Lung (tissue), 12 donors: ENCODE measurements around the gene NTRK3. TPM values are rescaled to one million over a fixed set of nuclear protein-coding genes. Genes with fewer than 3 reads are reported as not detected.
A peak's percentile ranks its signal among the peaks of the same experiment; 100 is the strongest.

ENCODE experiments used
- ATAC-seq: fragments of 200-7000 bp; cut with Tn5 transposase; one replicate; pipeline ENCODE4 v1.9.1; 2020; ENCODE audit warnings: moderate number of reproducible peaks; ENCODE audit not compliant: insufficient read depth, low FRiP score
- DNase-seq, 3 donors: peaks; one replicate each; pipeline ENCODE4 v3.0.0-alpha.2; 2013 to 2017
- H3K27ac ChIP-seq, 2 donors: one replicate each; pipeline ENCODE4 v1.5.1; 2013; ENCODE audit warnings: mild to moderate bottlenecking in 2 of 2, moderate library complexity in 2 of 2, control low read depth in 1 of 2, inconsistent platforms in 1 of 2, low read depth in 1 of 2, low read length in 1 of 2
- H3K27me3 ChIP-seq, 3 donors: one replicate each; pipeline ENCODE4 v1.5.1; 2013; ENCODE audit warnings: low read length in 2 of 3; ENCODE audit not compliant: control insufficient read depth in 3 of 3, insufficient read depth in 3 of 3
- H3K36me3 ChIP-seq, 4 donors: one replicate each; pipeline ENCODE4 v1.5.1; 2013; ENCODE audit warnings: low read length in 4 of 4, mild to moderate bottlenecking in 1 of 4, moderate library complexity in 1 of 4; ENCODE audit not compliant: control insufficient read depth in 4 of 4, insufficient read depth in 4 of 4
- H3K4me1 ChIP-seq, 5 donors: one replicate each; pipeline ENCODE4 v1.5.1; 2013; ENCODE audit warnings: low read length in 5 of 5, mild to moderate bottlenecking in 2 of 5, moderate library complexity in 1 of 5; ENCODE audit not compliant: control insufficient read depth in 5 of 5, insufficient read depth in 5 of 5
- H3K4me3 ChIP-seq: one replicate; pipeline ENCODE4 v1.5.1; 2013; ENCODE audit warnings: mild to moderate bottlenecking, control low read depth, moderate library complexity
- H3K9ac ChIP-seq, 2 donors: one replicate each; pipeline ENCODE4 v1.5.1; 2013; ENCODE audit warnings: low read length in 2 of 2, control low read depth in 1 of 2; ENCODE audit not compliant: insufficient read depth in 1 of 2
- H3K9me3 ChIP-seq, 4 donors: one replicate each; pipeline ENCODE4 v1.5.1; 2013; ENCODE audit warnings: low read length in 3 of 4, mild to moderate bottlenecking in 1 of 4, moderate library complexity in 1 of 4; ENCODE audit not compliant: control insufficient read depth in 4 of 4, insufficient read depth in 3 of 4
- WGBS, 2 donors: extraction: QIAGEN DNeasy Blood & Tissue Kit; methylation state at CpG; one replicate each; pipeline ENCODE4 v1.1.7; 2013; 5-methylcytosine and 5-hydroxymethylcytosine counted together
- polyA plus RNA-seq, 2 donors: library from polyadenylated mRNA; stranded (reverse); fragments of 200-250 nt; gene quantifications; one replicate each; pipeline ENCODE4 v1.2.1, GENCODE V29; 2013
- total RNA-seq, 2 donors: library from RNA; depleted of rRNA in 1 of 2; stranded (reverse); fragments of >200 nt in 1 of 2; gene quantifications; one replicate each; pipeline ENCODE4 v1.2.1, GENCODE V29; 2014 to 2021
- TF ChIP-seq, protein P1 (sequence below): IDR thresholded peaks from 2 replicates; pipeline ENCODE4 v1.5.1; 2012; ENCODE audit warnings: mild to moderate bottlenecking; ENCODE audit errors: control extremely low read depth, extremely low read depth
- donor health status: control.
- donor health status: control.
- donor health status: Bipolar disorder and iron deficiency.
- donor health status: healthy.
- donor health status: DM: yes; HTN: yes; CAD: no.

NTRK3 gene
- total and polyA plus RNA-seq, 4 donors: 0.44 to 11.0 (median 4.2) TPM

DNA sequence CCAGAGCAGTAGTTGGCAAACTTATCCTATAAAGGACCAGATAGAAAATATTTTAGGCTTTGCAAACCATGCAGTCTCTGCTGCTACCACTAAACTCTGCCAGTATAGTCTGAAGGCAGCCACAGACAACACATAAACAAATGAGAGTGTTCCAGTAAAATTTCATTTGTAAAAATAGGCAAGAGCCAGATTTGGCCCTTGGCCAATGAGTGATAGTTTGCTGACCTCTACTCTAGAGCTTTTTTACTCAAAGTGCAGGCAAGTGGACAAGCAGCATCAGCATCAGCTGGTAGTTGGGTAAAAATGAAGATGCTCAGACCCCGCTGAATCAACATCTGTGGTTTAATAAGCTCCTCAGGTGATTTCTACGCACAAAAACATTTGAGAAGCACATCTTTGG lies 269.8 kb downstream of the NTRK3 start:
- Histone ChIP-seq H3K4me3 (no peak overlapping the region), H3K27ac (no peak overlapping the region), H3K36me3 (no peaks in the 10 kb centered on the region), H3K4me1 (peaks cover 0 to 13% (median 0%) of the 10 kb centered on the region in 5 donors), H3K27me3 (peaks cover 0 to 3% (median 0%) of the 10 kb centered on the region in 3 donors), H3K9me3 (no peaks in the 10 kb centered on the region), H3K9ac (no peak overlapping the region)
- ATAC-seq: no peak
- DNase-seq: peak in 2 of 3 donors; percentile 40 to 59
- TF ChIP-seq, protein P1, sequence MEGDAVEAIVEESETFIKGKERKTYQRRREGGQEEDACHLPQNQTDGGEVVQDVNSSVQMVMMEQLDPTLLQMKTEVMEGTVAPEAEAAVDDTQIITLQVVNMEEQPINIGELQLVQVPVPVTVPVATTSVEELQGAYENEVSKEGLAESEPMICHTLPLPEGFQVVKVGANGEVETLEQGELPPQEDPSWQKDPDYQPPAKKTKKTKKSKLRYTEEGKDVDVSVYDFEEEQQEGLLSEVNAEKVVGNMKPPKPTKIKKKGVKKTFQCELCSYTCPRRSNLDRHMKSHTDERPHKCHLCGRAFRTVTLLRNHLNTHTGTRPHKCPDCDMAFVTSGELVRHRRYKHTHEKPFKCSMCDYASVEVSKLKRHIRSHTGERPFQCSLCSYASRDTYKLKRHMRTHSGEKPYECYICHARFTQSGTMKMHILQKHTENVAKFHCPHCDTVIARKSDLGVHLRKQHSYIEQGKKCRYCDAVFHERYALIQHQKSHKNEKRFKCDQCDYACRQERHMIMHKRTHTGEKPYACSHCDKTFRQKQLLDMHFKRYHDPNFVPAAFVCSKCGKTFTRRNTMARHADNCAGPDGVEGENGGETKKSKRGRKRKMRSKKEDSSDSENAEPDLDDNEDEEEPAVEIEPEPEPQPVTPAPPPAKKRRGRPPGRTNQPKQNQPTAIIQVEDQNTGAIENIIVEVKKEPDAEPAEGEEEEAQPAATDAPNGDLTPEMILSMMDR: no peak
- WGBS, 2 donors: 88 to 98% methylated on average over 2 of the region's 2 CpGs

DNA sequence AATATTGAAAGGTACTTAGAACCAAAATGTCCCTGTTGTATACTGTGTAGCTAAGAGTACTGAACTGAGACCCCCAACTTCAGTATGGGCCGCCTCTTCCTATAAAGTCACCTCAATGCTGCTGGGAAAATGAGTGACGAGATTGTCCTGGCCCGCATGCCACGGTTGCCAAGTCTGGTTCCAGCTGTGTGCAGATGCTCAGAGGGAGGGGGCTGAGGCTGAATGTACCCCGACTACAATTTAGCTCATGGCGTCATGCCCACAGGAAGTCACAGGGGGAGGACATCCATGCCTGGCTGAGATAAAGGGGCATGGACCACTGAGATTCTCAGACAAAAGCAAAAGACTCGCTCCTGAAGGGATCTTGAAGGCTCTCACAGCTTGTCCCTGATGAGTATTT lies 271.1 kb downstream of the NTRK3 start:
- Histone ChIP-seq H3K4me3 (no peak overlapping the region), H3K4me1 (peaks cover 0 to 13% (median 2%) of the 10 kb centered on the region in 5 donors), H3K9ac (no peak overlapping the region), H3K27me3 (peaks cover 0 to 3% (median 0%) of the 10 kb centered on the region in 3 donors), H3K27ac (no peak overlapping the region), H3K9me3 (no peaks in the 10 kb centered on the region), H3K36me3 (no peaks in the 10 kb centered on the region)
- TF ChIP-seq, protein P1: no peak
- DNase-seq (peak; percentile 22 to 40 (median 31)), ATAC-seq (no peak)
- WGBS, 2 donors: 69 to 71% methylated on average over 7 of the region's 7 CpGs

GRCh38 chr15:87981969-87982368 lies 274.6 kb downstream of the NTRK3 start:
- ATAC-seq: no peak
- H3K36me3 ChIP-seq: no peaks in the 10 kb centered on the region
- peaks cover 0 to 3% (median 3%) of the 10 kb centered on the region in 3 donors for H3K27me3 ChIP-seq
- 82 to 95% methylated on average over 6 of the region's 6 CpGs for WGBS, 2 donors
- no peak overlapping the region for H3K27ac ChIP-seq
- H3K4me1 ChIP-seq: peaks cover 0 to 13% (median 2%) of the 10 kb centered on the region in 5 donors
- peak in 2 of 3 donors; percentile 13 to 67 for DNase-seq
- TF ChIP-seq, protein P1: no peak
- H3K4me3 ChIP-seq: no peak overlapping the region
- H3K9me3 ChIP-seq: no peaks in the 10 kb centered on the region
- no peak overlapping the region for H3K9ac ChIP-seq

GRCh38 chr15:87977907-87978306 lies 278.6 kb downstream of the NTRK3 start:
- ATAC-seq: no peak
- no peak overlapping the region for H3K4me3 ChIP-seq
- H3K36me3 ChIP-seq: no peaks in the 10 kb centered on the region
- H3K9ac ChIP-seq: no peak overlapping the region
- WGBS, 2 donors: 84 to 94% methylated on average over 3 of the region's 3 CpGs
- peaks cover 0 to 2% (median 0%) of the 10 kb centered on the region in 5 donors for H3K4me1 ChIP-seq
- TF ChIP-seq, protein P1: no peak
- DNase-seq: no peak
- no peak overlapping the region for H3K27ac ChIP-seq
- peaks cover 0 to 3% (median 0%) of the 10 kb centered on the region in 3 donors for H3K27me3 ChIP-seq
- no peaks in the 10 kb centered on the region for H3K9me3 ChIP-seq
